ENCODE data around the gene CCDC70.

The CCDC70 gene

DNA sequence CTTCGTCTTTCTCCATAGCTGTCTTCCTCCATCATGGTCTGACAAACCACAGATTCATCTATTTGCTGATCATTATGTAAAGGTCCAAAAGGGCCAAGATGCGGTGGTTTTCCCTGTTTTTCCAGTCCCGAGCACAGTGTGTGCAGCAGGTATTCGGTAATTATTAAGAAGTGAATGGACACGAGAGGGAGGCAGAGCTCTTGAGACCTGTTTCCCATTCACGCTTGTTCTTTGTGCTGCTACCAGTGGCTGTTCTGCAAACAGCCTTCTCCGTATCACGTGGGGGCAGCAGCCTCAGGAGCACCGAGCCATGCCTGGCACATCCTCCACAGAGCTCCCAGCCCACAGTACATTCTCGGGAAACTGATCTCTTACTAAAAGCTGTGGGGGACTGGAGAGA lies 50.3 kb downstream of the CCDC70 start:
- no peak for DNase-seq

- DNase-seq, result no peak
These were observed 50.9 kb downstream of the CCDC70 start for GRCh38 chr13:51912511-51913225.

DNA sequence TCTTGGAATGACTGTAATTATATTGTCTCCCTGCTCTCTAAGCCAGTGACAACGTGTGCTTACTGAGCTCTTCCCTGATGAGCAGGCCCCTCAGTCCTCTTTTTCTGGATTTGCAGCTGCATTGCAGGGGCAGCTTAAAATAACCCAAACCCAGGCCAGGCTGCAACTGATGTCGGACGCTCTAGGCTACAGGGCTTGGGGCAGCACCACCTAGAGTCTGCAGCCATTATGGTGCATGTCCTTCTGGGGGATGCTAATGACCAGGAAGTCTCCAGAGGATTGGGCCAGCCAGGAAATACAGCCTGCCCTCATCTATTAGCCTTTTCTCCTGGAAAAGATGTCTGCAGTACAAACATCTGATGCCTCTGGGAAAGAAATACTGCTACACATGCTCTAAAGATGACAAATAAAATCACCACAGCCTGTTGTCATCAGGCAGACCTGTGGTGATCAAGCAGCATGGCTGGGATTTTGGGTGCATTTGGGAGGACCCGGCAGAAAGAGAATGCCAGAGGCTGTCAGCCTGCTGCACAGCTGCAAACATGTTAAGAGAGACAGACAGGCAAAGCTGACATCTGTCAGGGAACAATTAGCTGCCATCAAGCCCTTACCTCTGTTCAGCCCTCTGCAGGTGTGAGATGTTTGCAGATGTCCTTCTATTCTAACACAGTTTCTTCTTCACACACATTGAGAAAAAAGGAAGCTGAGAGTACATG lies 51.8 kb downstream of the CCDC70 start:
- no peak for DNase-seq

DNA sequence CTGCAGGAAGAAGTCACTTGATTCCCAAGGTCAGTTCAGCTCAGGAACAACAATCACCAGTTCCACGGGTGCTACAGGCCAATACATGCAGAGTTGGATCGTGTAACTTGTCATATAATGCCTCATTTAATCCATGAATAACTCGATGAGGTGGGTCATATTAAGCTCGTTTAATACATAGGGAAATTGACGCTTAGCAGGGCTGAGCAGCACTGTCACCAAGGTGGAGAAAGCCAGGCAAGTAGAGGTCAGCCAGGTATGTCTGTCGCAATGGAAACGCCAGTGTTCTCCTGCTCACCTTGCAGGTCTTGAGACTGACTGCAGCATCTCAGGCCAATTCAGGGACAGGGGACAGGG lies 52.3 kb downstream of the CCDC70 start:
- DNase-seq, result no peak

Measured in fibroblast of upper back skin (primary cell).